Measurements from ENCODE around the gene PSEN1. TPM values are rescaled to one million over a fixed set of nuclear protein-coding genes. Genes with fewer than 3 reads are reported as not detected.

PSEN1 gene
- total and polyA plus RNA-seq, 2 experiments from 2014 or later = 14.6 to 35.7 TPM

GRCh38 chr14:73253721-73254120, 117.4 kb downstream of the PSEN1 start:
- H3K27ac ChIP-seq (ENCODE audit: low read depth) = no peak overlapping the region
- no peak overlapping the region for H3K27ac Mint-ChIP-seq
- H3K36me3 ChIP-seq (ENCODE audit: insufficient read depth) = no peaks in the 10 kb centered on the region
- H3K4me1 Mint-ChIP-seq = peaks cover 3% of the 10 kb centered on the region; the same call in 1 of the 3 replicates
- H3K9me2 ChIP-seq (ENCODE audit: insufficient read depth) = no peaks in the 10 kb centered on the region
- H3F3A ChIP-seq (replicated peaks; ENCODE audit: low read depth) = 0 out of 2 replicates have a peak, but pooled peaks cover 1% of the 10 kb centered on the region
- H3K4me3 Mint-ChIP-seq = no peak overlapping the region
- H3K4me2 ChIP-seq = no peak overlapping the region
- peaks cover 5% of the 10 kb centered on the region for H3K27me3 Mint-ChIP-seq (ENCODE audit: insufficient read depth, low read depth, poor library complexity)
- ATAC-seq (no peak), DNase-seq (ENCODE audit: low spot score) (no peak)
- no peaks in the 10 kb centered on the region for H3K36me3 Mint-ChIP-seq (ENCODE audit: low read depth)
- no peaks in the 10 kb centered on the region for H3K27me3 ChIP-seq (ENCODE audit: insufficient read depth)
- H4K20me1 ChIP-seq (replicated peaks; ENCODE audit: insufficient read depth) = no peaks in the 10 kb centered on the region
- no peaks in the 10 kb centered on the region for H3K9me3 Mint-ChIP-seq
- TF ChIP-seq EZH2 (IDR thresholded peaks at IDR 0.05; ENCODE audit: low read depth, unreplicated experiment) (no peak), EZH2phosphoT487 (IDR thresholded peaks at IDR 0.05; ENCODE audit: unreplicated experiment) (no peak), CTCF (conservative IDR thresholded peaks at IDR 0.05; ENCODE audit: low read depth in 2 of 2) (no peak), ZNF462 (CRISPR knock-in tag; IDR thresholded peaks at IDR 0.05) (no peak)
- H3K4me1 ChIP-seq (ENCODE audit: insufficient read depth) = no peaks in the 10 kb centered on the region
- H3K4me3 ChIP-seq = no peak overlapping the region
- no peaks in the 10 kb centered on the region for H3K79me2 ChIP-seq (replicated peaks; ENCODE audit: insufficient read depth)
- no peak overlapping the region for H2AFZ ChIP-seq
